ENCODE data around the gene POU2F1. TPM values are rescaled to one million over a fixed set of nuclear protein-coding genes. Genes with fewer than 3 reads are reported as not detected.

POU2F1 gene
- total and polyA plus RNA-seq, 2 experiments from 2014 or later, result 38.8 to 66.1 TPM

GRCh38 chr1:167440345-167440744 is 219.7 kb downstream of the POU2F1 start:
- Histone ChIP-seq H3K79me2 (replicated peaks; ENCODE audit: insufficient read depth) (no peaks in the 10 kb centered on the region), H3K4me3 (no peak overlapping the region), H3K27ac (ENCODE audit: low read depth) (no peak overlapping the region), H3K4me1 (ENCODE audit: insufficient read depth) (0 out of 2 replicates have a peak, but pooled peaks cover 4% of the 10 kb centered on the region), H3K4me2 (no peak overlapping the region), H3K36me3 (ENCODE audit: insufficient read depth) (no peaks in the 10 kb centered on the region; the same call in 1 of the 2 replicates), H3F3A (replicated peaks; ENCODE audit: low read depth) (0 out of 2 replicates have a peak, but pooled peaks cover 2% of the 10 kb centered on the region), H2AFZ (no peak overlapping the region), H3K9me2 (ENCODE audit: insufficient read depth) (no peaks in the 10 kb centered on the region), H4K20me1 (replicated peaks; ENCODE audit: insufficient read depth) (no peaks in the 10 kb centered on the region), H3K27me3 (ENCODE audit: insufficient read depth) (peaks cover 38% of the 10 kb centered on the region)
- DNase-seq (ENCODE audit: low spot score), result no peak
- TF ChIP-seq ZNF331 (CRISPR knock-in tag; IDR thresholded peaks at IDR 0.05; ENCODE audit: low read depth) (no peak), JUNB (IDR thresholded peaks at IDR 0.05; ENCODE audit: unreplicated experiment) (no peak), EZH2phosphoT487 (IDR thresholded peaks at IDR 0.05; ENCODE audit: unreplicated experiment) (no peak), NANOG (IDR thresholded peaks at IDR 0.05; ENCODE audit: borderline replicate concordance) (no peak), CTCF (conservative IDR thresholded peaks at IDR 0.05; ENCODE audit: low read depth in 2 of 2) (no peak), CREB1 (CRISPR knock-in tag; IDR thresholded peaks at IDR 0.05; ENCODE audit: low read depth) (no peak), POLR2AphosphoS5 (IDR thresholded peaks at IDR 0.05; ENCODE audit: low read depth) (no peak), ZNF114 (CRISPR knock-in tag; IDR thresholded peaks at IDR 0.05) (no peak)
- TF ChIP-seq, protein P1, sequence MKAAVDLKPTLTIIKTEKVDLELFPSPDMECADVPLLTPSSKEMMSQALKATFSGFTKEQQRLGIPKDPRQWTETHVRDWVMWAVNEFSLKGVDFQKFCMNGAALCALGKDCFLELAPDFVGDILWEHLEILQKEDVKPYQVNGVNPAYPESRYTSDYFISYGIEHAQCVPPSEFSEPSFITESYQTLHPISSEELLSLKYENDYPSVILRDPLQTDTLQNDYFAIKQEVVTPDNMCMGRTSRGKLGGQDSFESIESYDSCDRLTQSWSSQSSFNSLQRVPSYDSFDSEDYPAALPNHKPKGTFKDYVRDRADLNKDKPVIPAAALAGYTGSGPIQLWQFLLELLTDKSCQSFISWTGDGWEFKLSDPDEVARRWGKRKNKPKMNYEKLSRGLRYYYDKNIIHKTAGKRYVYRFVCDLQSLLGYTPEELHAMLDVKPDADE (IDR thresholded peaks at IDR 0.05), result no peak
- TF ChIP-seq, protein P2, sequence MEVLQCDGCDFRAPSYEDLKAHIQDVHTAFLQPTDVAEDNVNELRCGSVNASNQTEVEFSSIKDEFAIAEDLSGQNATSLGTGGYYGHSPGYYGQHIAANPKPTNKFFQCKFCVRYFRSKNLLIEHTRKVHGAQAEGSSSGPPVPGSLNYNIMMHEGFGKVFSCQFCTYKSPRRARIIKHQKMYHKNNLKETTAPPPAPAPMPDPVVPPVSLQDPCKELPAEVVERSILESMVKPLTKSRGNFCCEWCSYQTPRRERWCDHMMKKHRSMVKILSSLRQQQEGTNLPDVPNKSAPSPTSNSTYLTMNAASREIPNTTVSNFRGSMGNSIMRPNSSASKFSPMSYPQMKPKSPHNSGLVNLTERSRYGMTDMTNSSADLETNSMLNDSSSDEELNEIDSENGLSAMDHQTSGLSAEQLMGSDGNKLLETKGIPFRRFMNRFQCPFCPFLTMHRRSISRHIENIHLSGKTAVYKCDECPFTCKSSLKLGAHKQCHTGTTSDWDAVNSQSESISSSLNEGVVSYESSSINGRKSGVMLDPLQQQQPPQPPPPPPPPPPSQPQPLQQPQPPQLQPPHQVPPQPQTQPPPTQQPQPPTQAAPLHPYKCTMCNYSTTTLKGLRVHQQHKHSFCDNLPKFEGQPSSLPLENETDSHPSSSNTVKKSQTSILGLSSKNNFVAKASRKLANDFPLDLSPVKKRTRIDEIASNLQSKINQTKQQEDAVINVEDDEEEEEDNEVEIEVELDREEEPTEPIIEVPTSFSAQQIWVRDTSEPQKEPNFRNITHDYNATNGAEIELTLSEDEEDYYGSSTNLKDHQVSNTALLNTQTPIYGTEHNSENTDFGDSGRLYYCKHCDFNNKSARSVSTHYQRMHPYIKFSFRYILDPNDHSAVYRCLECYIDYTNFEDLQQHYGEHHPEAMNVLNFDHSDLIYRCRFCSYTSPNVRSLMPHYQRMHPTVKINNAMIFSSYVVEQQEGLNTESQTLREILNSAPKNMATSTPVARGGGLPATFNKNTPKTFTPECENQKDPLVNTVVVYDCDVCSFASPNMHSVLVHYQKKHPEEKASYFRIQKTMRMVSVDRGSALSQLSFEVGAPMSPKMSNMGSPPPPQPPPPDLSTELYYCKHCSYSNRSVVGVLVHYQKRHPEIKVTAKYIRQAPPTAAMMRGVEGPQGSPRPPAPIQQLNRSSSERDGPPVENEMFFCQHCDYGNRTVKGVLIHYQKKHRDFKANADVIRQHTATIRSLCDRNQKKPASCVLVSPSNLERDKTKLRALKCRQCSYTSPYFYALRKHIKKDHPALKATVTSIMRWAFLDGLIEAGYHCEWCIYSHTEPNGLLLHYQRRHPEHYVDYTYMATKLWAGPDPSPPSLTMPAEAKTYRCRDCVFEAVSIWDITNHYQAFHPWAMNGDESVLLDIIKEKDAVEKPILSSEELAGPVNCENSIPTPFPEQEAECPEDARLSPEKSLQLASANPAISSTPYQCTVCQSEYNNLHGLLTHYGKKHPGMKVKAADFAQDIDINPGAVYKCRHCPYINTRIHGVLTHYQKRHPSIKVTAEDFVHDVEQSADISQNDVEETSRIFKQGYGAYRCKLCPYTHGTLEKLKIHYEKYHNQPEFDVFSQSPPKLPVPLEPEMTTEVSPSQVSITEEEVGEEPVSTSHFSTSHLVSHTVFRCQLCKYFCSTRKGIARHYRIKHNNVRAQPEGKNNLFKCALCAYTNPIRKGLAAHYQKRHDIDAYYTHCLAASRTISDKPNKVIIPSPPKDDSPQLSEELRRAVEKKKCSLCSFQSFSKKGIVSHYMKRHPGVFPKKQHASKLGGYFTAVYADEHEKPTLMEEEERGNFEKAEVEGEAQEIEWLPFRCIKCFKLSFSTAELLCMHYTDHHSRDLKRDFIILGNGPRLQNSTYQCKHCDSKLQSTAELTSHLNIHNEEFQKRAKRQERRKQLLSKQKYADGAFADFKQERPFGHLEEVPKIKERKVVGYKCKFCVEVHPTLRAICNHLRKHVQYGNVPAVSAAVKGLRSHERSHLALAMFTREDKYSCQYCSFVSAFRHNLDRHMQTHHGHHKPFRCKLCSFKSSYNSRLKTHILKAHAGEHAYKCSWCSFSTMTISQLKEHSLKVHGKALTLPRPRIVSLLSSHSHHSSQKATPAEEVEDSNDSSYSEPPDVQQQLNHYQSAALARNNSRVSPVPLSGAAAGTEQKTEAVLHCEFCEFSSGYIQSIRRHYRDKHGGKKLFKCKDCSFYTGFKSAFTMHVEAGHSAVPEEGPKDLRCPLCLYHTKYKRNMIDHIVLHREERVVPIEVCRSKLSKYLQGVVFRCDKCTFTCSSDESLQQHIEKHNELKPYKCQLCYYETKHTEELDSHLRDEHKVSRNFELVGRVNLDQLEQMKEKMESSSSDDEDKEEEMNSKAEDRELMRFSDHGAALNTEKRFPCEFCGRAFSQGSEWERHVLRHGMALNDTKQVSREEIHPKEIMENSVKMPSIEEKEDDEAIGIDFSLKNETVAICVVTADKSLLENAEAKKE (CRISPR knock-in tag; IDR thresholded peaks at IDR 0.05), result no peak
- H3K27me3 Mint-ChIP-seq (ENCODE audit: insufficient read depth, low read depth, poor library complexity), result peaks cover 37% of the 10 kb centered on the region
- no peak overlapping the region for H3K27ac Mint-ChIP-seq
- peaks cover 4% of the 10 kb centered on the region; the same call in 2 of the 3 replicates for H3K4me1 Mint-ChIP-seq
- no peak overlapping the region for H3K4me3 Mint-ChIP-seq
- ATAC-seq, result no peak
- H3K36me3 Mint-ChIP-seq (ENCODE audit: low read depth), result no peaks in the 10 kb centered on the region; the same call in 2 of the 3 replicates
- H3K9me3 Mint-ChIP-seq, result no peaks in the 10 kb centered on the region
